NB4 (cell line): ENCODE results near the gene SPEN.

Source experiments
- DNase-seq: peaks from one replicate; pipeline ENCODE4 v3.0.0; 2010; ENCODE audit warnings: low read depth
- H3K4me3 ChIP-seq: one replicate; pipeline ENCODE4 v1.5.1; 2011; ENCODE audit warnings: mild to moderate bottlenecking, low read depth, low read length, moderate library complexity
- CTCF ChIP-seq: IDR thresholded peaks from one replicate; pipeline ENCODE4 v1.5.1; 2012; ENCODE audit warnings: low read depth, low read length
- MAX ChIP-seq: IDR thresholded peaks from 2 replicates; pipeline ENCODE4 v1.6.1; 2011; ENCODE audit warnings: low read depth, low read length
- MYC ChIP-seq: IDR thresholded peaks from 2 replicates; pipeline ENCODE4 v1.6.1; 2011; ENCODE audit warnings: low read depth, low read length
- POLR2A ChIP-seq: IDR thresholded peaks from 2 replicates; pipeline ENCODE4 v1.6.1; 2011; ENCODE audit warnings: mild to moderate bottlenecking; ENCODE audit not compliant: insufficient read length; ENCODE audit errors: extremely low read depth

The SPEN gene

GRCh38 chr1:15928971-15929965, 81.8 kb downstream of the SPEN start:
- TF ChIP-seq MYC: no peak
- no peak for TF ChIP-seq MAX
- no peak for TF ChIP-seq POLR2A
- no peak for TF ChIP-seq CTCF
- H3K4me3 ChIP-seq: no peak overlapping the region
- no peak for DNase-seq

GRCh38 chr1:15931401-15931800, 83.9 kb downstream of the SPEN start:
- no peak overlapping the region for H3K4me3 ChIP-seq
- TF ChIP-seq POLR2A (no peak), MYC (no peak), MAX (no peak), CTCF (no peak)
- no peak for DNase-seq

GRCh38 chr1:15931884-15932283, 84.4 kb downstream of the SPEN start:
- DNase-seq: no peak
- TF ChIP-seq MYC (no peak), CTCF (no peak), MAX (no peak), POLR2A (no peak)
- H3K4me3 ChIP-seq: no peak overlapping the region

GRCh38 chr1:15932612-15933011, 85.1 kb downstream of the SPEN start:
- TF ChIP-seq POLR2A: no peak
- TF ChIP-seq MAX: no peak
- no peak for TF ChIP-seq CTCF
- TF ChIP-seq MYC: no peak
- no peak overlapping the region for H3K4me3 ChIP-seq
- no peak for DNase-seq

- TF ChIP-seq MYC: no peak
- no peak for TF ChIP-seq CTCF
- no peak for DNase-seq
Observed at GRCh38 chr1:15933684-15934083, 86.2 kb downstream of the SPEN start.

More at GRCh38 chr1:15933684-15934083, 86.2 kb downstream of the SPEN start:
- no peak overlapping the region for H3K4me3 ChIP-seq
